ENCODE measurements around the gene MGAT1.
"Not testable (repeated sequence)": the region's sequence is repeated elsewhere in the genome, so short reads cannot be mapped to it uniquely, and the experiment has no call there.

Gene MGAT1

DNA sequence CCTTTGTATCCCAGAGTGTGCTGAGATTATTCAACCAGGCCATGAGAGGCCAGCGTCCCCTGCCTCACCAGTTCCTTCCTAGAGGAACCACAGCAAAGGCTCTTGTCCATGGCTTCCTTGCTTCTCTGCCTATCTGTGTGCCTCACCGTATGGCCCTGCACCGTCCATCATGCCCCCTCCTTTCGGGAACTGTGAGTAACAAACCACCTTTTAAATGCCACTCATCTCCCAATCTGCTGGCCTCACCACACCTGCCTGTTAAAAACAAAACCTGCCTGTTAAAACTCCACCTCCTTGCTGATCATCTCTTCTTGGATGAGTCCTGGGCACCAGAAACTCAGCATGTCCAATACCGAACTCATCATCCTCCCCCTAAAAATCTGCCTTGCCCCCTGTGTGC is 58.4 kb downstream of the MGAT1 start (continued):
- TF ChIP-seq ESRRG (CRISPR knock-in tag; IDR thresholded peaks at IDR 0.05) (no peak), ZFP3 (CRISPR knock-in tag; IDR thresholded peaks at IDR 0.05) (no peak), ZNF8 (CRISPR knock-in tag; IDR thresholded peaks at IDR 0.05) (no peak), POU6F1 (CRISPR knock-in tag; IDR thresholded peaks at IDR 0.05; ENCODE audit: borderline replicate concordance, low read depth) (no peak), PPARA (CRISPR knock-in tag; IDR thresholded peaks at IDR 0.05; ENCODE audit: borderline replicate concordance) (no peak)

DNA sequence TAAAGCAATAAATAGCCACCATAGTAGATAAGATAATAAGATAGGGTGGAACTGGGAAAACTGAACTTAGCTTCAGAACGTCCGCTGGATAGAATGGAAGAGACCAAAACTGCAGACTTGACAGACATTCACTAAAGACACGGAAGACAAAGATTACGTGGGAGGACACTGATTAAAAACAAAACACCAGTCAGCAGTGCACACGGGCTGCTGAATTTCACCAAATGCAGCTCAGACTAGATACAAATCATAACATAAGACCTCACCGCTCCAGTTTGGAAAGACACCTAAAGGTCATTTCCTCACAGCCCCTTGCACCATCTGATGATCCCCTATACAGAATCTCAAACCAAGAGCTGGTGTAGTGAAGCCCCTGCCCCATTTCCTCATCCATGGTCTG is 59.9 kb downstream of the MGAT1 start:
- no peak for TF ChIP-seq ZNF565 (CRISPR knock-in tag; conservative IDR thresholded peaks at IDR 0.05; ENCODE audit: low read depth)
- TF ChIP-seq TOX (CRISPR knock-in tag; IDR thresholded peaks at IDR 0.05; ENCODE audit: borderline replicate concordance), result no peak
- no peak for TF ChIP-seq PPARA (CRISPR knock-in tag; IDR thresholded peaks at IDR 0.05; ENCODE audit: borderline replicate concordance)
- TF ChIP-seq, protein P1, sequence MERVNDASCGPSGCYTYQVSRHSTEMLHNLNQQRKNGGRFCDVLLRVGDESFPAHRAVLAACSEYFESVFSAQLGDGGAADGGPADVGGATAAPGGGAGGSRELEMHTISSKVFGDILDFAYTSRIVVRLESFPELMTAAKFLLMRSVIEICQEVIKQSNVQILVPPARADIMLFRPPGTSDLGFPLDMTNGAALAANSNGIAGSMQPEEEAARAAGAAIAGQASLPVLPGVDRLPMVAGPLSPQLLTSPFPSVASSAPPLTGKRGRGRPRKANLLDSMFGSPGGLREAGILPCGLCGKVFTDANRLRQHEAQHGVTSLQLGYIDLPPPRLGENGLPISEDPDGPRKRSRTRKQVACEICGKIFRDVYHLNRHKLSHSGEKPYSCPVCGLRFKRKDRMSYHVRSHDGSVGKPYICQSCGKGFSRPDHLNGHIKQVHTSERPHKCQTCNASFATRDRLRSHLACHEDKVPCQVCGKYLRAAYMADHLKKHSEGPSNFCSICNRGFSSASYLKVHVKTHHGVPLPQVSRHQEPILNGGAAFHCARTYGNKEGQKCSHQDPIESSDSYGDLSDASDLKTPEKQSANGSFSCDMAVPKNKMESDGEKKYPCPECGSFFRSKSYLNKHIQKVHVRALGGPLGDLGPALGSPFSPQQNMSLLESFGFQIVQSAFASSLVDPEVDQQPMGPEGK (CRISPR knock-in tag; IDR thresholded peaks at IDR 0.05; ENCODE audit: borderline replicate concordance), result no peak
- no peak for TF ChIP-seq ESRRG (CRISPR knock-in tag; IDR thresholded peaks at IDR 0.05)
- TF ChIP-seq ZNF70 (CRISPR knock-in tag; IDR thresholded peaks at IDR 0.05), result no peak
- no peak for TF ChIP-seq CSRNP3 (CRISPR knock-in tag; IDR thresholded peaks at IDR 0.05)
- no peak for TF ChIP-seq ISL1 (CRISPR knock-in tag; IDR thresholded peaks at IDR 0.05)
- no peak for ATAC-seq

DNA sequence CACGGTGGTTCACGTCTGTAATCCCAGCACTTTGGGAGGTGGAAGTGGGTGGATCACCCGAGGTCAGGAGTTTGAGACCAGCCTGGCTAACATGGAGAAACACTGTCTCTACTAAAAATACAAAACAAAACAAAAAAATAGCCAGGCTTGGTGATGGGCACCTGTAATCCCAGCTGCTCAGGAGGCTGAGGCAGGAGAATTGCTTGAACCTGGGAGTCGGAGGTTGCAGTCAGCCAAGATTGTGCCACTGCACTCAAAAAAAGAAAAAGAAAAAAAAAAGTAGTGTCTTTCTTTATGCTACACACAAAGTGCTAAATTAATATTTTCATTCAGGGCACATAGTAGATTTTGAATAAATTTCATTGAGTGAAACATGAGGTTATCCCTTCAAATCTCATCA is 61.7 kb downstream of the MGAT1 start:
- not testable (repeated sequence) for ATAC-seq

DNA sequence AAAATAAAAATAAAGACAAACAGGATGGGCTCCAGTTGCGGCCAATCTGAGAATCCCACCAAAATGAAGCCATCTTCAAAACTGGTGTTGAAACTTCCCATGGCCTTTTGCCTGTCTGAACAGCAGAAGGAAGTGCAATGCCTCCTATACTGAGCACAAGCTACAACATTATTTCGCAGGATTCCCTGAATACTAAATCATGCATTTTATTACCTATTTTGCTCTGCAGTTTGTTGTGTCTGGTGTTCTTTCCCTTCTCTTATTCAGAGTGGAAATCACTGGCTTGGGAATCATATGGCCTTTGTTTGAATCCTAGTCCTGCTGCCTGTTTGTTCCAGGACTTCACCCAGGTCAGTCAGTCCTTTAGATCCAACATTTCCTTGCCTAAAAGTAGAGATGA is 62.6 kb downstream of the MGAT1 start, which contains the start of gene OR2Y1:
Gene OR2Y1 (minus strand): TSS at position 101 of the 400 bp plus-strand sequence. CDS start 0 bp downstream, at position 101.
- no peak for ATAC-seq
- TF ChIP-seq ZFP3 (CRISPR knock-in tag; IDR thresholded peaks at IDR 0.05) (no peak), CSDC2 (CRISPR knock-in tag; IDR thresholded peaks at IDR 0.05) (no peak), ZNF565 (CRISPR knock-in tag; conservative IDR thresholded peaks at IDR 0.05; ENCODE audit: low read depth) (no peak), ZNF70 (CRISPR knock-in tag; IDR thresholded peaks at IDR 0.05) (no peak), CSRNP3 (CRISPR knock-in tag; IDR thresholded peaks at IDR 0.05) (no peak), PPARA (CRISPR knock-in tag; IDR thresholded peaks at IDR 0.05; ENCODE audit: borderline replicate concordance) (no peak), ZNF8 (CRISPR knock-in tag; IDR thresholded peaks at IDR 0.05) (no peak), RARB (CRISPR knock-in tag; IDR thresholded peaks at IDR 0.05) (no peak)

GRCh38 chr5:180739271-180739670 is 63.3 kb downstream of the MGAT1 start:
- TF ChIP-seq, protein P2, sequence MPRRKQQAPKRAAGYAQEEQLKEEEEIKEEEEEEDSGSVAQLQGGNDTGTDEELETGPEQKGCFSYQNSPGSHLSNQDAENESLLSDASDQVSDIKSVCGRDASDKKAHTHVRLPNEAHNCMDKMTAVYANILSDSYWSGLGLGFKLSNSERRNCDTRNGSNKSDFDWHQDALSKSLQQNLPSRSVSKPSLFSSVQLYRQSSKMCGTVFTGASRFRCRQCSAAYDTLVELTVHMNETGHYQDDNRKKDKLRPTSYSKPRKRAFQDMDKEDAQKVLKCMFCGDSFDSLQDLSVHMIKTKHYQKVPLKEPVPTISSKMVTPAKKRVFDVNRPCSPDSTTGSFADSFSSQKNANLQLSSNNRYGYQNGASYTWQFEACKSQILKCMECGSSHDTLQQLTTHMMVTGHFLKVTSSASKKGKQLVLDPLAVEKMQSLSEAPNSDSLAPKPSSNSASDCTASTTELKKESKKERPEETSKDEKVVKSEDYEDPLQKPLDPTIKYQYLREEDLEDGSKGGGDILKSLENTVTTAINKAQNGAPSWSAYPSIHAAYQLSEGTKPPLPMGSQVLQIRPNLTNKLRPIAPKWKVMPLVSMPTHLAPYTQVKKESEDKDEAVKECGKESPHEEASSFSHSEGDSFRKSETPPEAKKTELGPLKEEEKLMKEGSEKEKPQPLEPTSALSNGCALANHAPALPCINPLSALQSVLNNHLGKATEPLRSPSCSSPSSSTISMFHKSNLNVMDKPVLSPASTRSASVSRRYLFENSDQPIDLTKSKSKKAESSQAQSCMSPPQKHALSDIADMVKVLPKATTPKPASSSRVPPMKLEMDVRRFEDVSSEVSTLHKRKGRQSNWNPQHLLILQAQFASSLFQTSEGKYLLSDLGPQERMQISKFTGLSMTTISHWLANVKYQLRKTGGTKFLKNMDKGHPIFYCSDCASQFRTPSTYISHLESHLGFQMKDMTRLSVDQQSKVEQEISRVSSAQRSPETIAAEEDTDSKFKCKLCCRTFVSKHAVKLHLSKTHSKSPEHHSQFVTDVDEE (CRISPR knock-in tag; IDR thresholded peaks at IDR 0.05), result no peak
- TF ChIP-seq ZNF565 (CRISPR knock-in tag; conservative IDR thresholded peaks at IDR 0.05; ENCODE audit: low read depth), result no peak
- no peak for TF ChIP-seq RARB (CRISPR knock-in tag; IDR thresholded peaks at IDR 0.05)
- TF ChIP-seq GLIS3 (CRISPR knock-in tag; IDR thresholded peaks at IDR 0.05), result no peak
- no peak for ATAC-seq
